Uterus (tissue), 2 donors: ENCODE data around the gene MRGPRX3.
"Not testable (repeated sequence)": the region's sequence is repeated elsewhere in the genome, so short reads cannot be mapped to it uniquely, and the experiment has no call there.

Experiments used
- CTCF ChIP-seq, 4 experiments: fragments of 200-600 bp in 2 of 4; fragments of 450-650 bp in 2 of 4; sonication (generic) in 2 of 4; IDR thresholded peaks; one replicate each; pipeline ENCODE4 v1.5.1; 2016 to 2019; ENCODE audit warnings: antibody characterized with exemption in 4 of 4, mild to moderate bottlenecking in 2 of 4, moderate library complexity in 1 of 4
- POLR2A ChIP-seq, 2 donors: fragments of 450-650 bp; IDR thresholded peaks; one replicate each; pipeline ENCODE4 v1.6.1; 2016; ENCODE audit warnings: antibody characterized with exemption in 2 of 2, mild to moderate bottlenecking in 1 of 2, moderate library complexity in 1 of 2

GRCh38 chr11:18121331-18121828 lies 11.0 kb upstream of the MRGPRX3 start:
- not testable (repeated sequence) for TF ChIP-seq POLR2A, CTCF (IDR thresholded peaks at IDR 0.05)
